H1 (cell line): ENCODE results near the gene OR1S2. TPM values are rescaled to one million over a fixed set of nuclear protein-coding genes. Genes with fewer than 3 reads are reported as not detected.

Experiments used
- CTCF ChIA-PET: fragments of 300-600 bp; sonication (Branson Sonifier 250); formaldehyde crosslinking; loops from one replicate; lab custom pipeline; 2021; ENCODE audit not compliant: partially characterized antibody; lab: Charles Lee
- POLR2A ChIA-PET: fragments of 300-600 bp; sonication (Branson Sonifier 250); formaldehyde crosslinking; loops from one replicate; lab custom pipeline; 2021; ENCODE audit warnings: inconsistent platforms; ENCODE audit not compliant: partially characterized antibody; lab: Charles Lee
- DNase-seq, 2 experiments: peaks; one replicate each; pipeline versions ENCODE4 v3.0.0 to v3.0.0-alpha.2; 2010 to 2022; ENCODE audit warnings: low spot score in 2 of 2, low read depth in 1 of 2, mixed read lengths in 1 of 2
- FAIRE-seq: peaks from 2 replicates; lab custom pipeline; 2011; peaks lifted over from hg19 to GRCh38; lab: Jason Lieb, UNC
- H2AFZ ChIP-seq: 2 replicates; pipeline ENCODE4 v1.8.1; 2012; ENCODE audit warnings: low read length, inconsistent platforms
- H2AK5ac ChIP-seq: 2 replicates; pipeline ENCODE4 v1.6.1; 2013; ENCODE audit warnings: low read depth, low read length
- H2BK120ac ChIP-seq: replicated peaks from 2 replicates; pipeline ENCODE3; 2013; ENCODE audit warnings: low read depth, low read length, inconsistent platforms
- H2BK12ac ChIP-seq: 2 replicates; pipeline ENCODE4 v1.6.1; 2013; ENCODE audit warnings: low read depth, low read length
- H2BK15ac ChIP-seq: 2 replicates; pipeline ENCODE4 v1.6.1; 2013; ENCODE audit warnings: low read length
- H2BK20ac ChIP-seq: 2 replicates; pipeline ENCODE4 v1.6.1; 2013; ENCODE audit warnings: low read length
- H2BK5ac ChIP-seq: 2 replicates; pipeline ENCODE4 v1.6.1; 2013; ENCODE audit warnings: low read depth, low read length
- H3K14ac ChIP-seq: 2 replicates; pipeline ENCODE4 v1.6.1; 2013; ENCODE audit warnings: inconsistent platforms; ENCODE audit not compliant: insufficient read length
- H3K18ac ChIP-seq: 2 replicates; pipeline ENCODE4 v1.6.1; 2013; ENCODE audit warnings: low read length; ENCODE audit errors: extremely low read depth
- H3K23ac ChIP-seq: 2 replicates; pipeline ENCODE4 v1.6.1; 2013; ENCODE audit warnings: inconsistent platforms; ENCODE audit not compliant: insufficient read length
- H3K23me2 ChIP-seq: 2 replicates; pipeline ENCODE4 v1.6.1; 2013; ENCODE audit warnings: low read depth, low read length
- H3K27ac ChIP-seq: 2 replicates; pipeline ENCODE4 v1.6.1; 2011; ENCODE audit warnings: low read depth, low read length, inconsistent platforms
- H3K27me3 ChIP-seq, 4 experiments: replicated peaks in 1 of 4; 1 replicate in 1 of 4; 2 replicates in 3 of 4; pipeline versions ENCODE4 v1.6.1 to v1.8.1; 2011 to 2013; ENCODE audit warnings: low read length in 3 of 4, mild to moderate bottlenecking in 3 of 4, inconsistent platforms in 2 of 4, mixed read lengths in 2 of 4, moderate library complexity in 1 of 4; ENCODE audit not compliant: control insufficient read depth in 3 of 4, insufficient read depth in 3 of 4; ENCODE audit errors: extremely low read depth in 1 of 4
- H3K36me3 ChIP-seq, 4 experiments: 2 replicates each; pipeline versions ENCODE4 v1.6.1 to v1.8.1; 2011 to 2013; ENCODE audit warnings: mild to moderate bottlenecking in 4 of 4, low read length in 3 of 4, moderate library complexity in 2 of 4, control low read depth in 1 of 4, inconsistent platforms in 1 of 4; ENCODE audit not compliant: insufficient read depth in 4 of 4, control insufficient read depth in 2 of 4
- H3K4ac ChIP-seq: replicated peaks from 2 replicates; pipeline ENCODE3; 2013; ENCODE audit warnings: low read length, low read depth, mixed read lengths, inconsistent platforms; ENCODE audit not compliant: insufficient read length
- H3K4me1 ChIP-seq, 4 experiments: replicated peaks in 1 of 4; 1 replicate in 1 of 4; 2 replicates in 3 of 4; pipeline versions ENCODE4 v1.6.1 to v1.8.1; 2011 to 2013; ENCODE audit warnings: low read length in 3 of 4, inconsistent platforms in 2 of 4, mixed read lengths in 1 of 4; ENCODE audit not compliant: insufficient read depth in 4 of 4, control insufficient read depth in 3 of 4
- H3K4me2 ChIP-seq, 2 experiments: 2 replicates each; pipeline versions ENCODE4 v1.6.1 to v1.8.1; 2011 to 2013; ENCODE audit warnings: low read depth in 2 of 2, low read length in 2 of 2, control low read depth in 1 of 2, inconsistent platforms in 1 of 2, mild to moderate bottlenecking in 1 of 2; ENCODE audit not compliant: insufficient read depth in 1 of 2
- H3K4me3 ChIP-seq, 4 experiments: fragments of 200-600, 300-600 bp in 1 of 4; sonication (generic), shearing (Covaris generic), sonication (Bioruptor Twin) in 1 of 4; 2 replicates each; pipeline versions ENCODE4 v1.5.1 to v1.8.1; 2011 to 2016; ENCODE audit warnings: low read length in 4 of 4, low read depth in 3 of 4, control low read depth in 2 of 4, inconsistent platforms in 2 of 4, mild to moderate bottlenecking in 2 of 4, mixed read lengths in 1 of 4, moderate library complexity in 1 of 4; ENCODE audit not compliant: insufficient read depth in 2 of 4; ENCODE audit errors: extremely low read depth in 1 of 4
- H3K56ac ChIP-seq: replicated peaks from 2 replicates; pipeline ENCODE3; 2013; ENCODE audit warnings: low read depth, mild to moderate bottlenecking, mixed read lengths, low read length, inconsistent platforms; ENCODE audit not compliant: insufficient read length
- H3K79me1 ChIP-seq: 2 replicates; pipeline ENCODE4 v1.6.1; 2013; ENCODE audit warnings: low read depth, low read length, control low read depth
- H3K79me2 ChIP-seq, 2 experiments: 2 replicates each; pipeline versions ENCODE4 v1.6.1 to v1.8.1; 2012 to 2013; ENCODE audit warnings: low read length in 2 of 2, mild to moderate bottlenecking in 2 of 2, inconsistent platforms in 1 of 2; ENCODE audit not compliant: insufficient read depth in 2 of 2, control insufficient read depth in 1 of 2
- H3K9ac ChIP-seq, 4 experiments: replicated peaks in 1 of 4; 1 replicate in 1 of 4; 2 replicates in 3 of 4; pipeline versions ENCODE4 v1.6.1 to v1.8.1; 2011 to 2013; ENCODE audit warnings: low read depth in 3 of 4, low read length in 3 of 4, control low read depth in 2 of 4, mild to moderate bottlenecking in 2 of 4, moderate library complexity in 2 of 4, inconsistent platforms in 1 of 4; ENCODE audit errors: extremely low read depth in 1 of 4
- H3K9me3 ChIP-seq, 2 experiments: 2 replicates each; pipeline versions ENCODE4 v1.6.1 to v1.8.1; 2012 to 2013; ENCODE audit warnings: mild to moderate bottlenecking in 2 of 2, moderate library complexity in 2 of 2, control low read depth in 1 of 2, inconsistent platforms in 1 of 2, low read depth in 1 of 2, low read length in 1 of 2, mixed read lengths in 1 of 2; ENCODE audit not compliant: insufficient read depth in 2 of 2
- H4K20me1 ChIP-seq, 2 experiments: replicated peaks in 1 of 2; 2 replicates each; pipeline versions ENCODE3 to v1.8.1; 2011 to 2013; ENCODE audit warnings: inconsistent platforms in 2 of 2, low read length in 2 of 2, mild to moderate bottlenecking in 1 of 2; ENCODE audit not compliant: insufficient read depth in 2 of 2, control insufficient read depth in 1 of 2
- H4K5ac ChIP-seq: 2 replicates; pipeline ENCODE4 v1.6.1; 2013; ENCODE audit warnings: low read length, low read depth, mixed read lengths, inconsistent platforms; ENCODE audit not compliant: insufficient read length
- H4K8ac ChIP-seq: 2 replicates; pipeline ENCODE4 v1.8.0; 2013; ENCODE audit warnings: mild to moderate bottlenecking, moderate library complexity, low read length, inconsistent platforms; ENCODE audit not compliant: insufficient read depth; ENCODE audit errors: extremely low read depth
- H4K91ac ChIP-seq: replicated peaks from 2 replicates; pipeline ENCODE3; 2013; ENCODE audit warnings: low read length, mixed read lengths, inconsistent platforms; ENCODE audit not compliant: insufficient read length
- GTF2F1 ChIP-seq: IDR thresholded peaks from 2 replicates; pipeline ENCODE4 v1.6.1; 2012; ENCODE audit warnings: low read depth, low read length, improper control_type of control experiment, borderline replicate concordance
- HDAC2 ChIP-seq, 2 experiments: fragments of 300-600 bp in 1 of 2; sonication (generic) in 1 of 2; IDR thresholded peaks; 2 replicates each; pipeline ENCODE4 v1.6.1; 2011 to 2012; ENCODE audit warnings: low read depth in 2 of 2, low read length in 2 of 2, mild to moderate bottlenecking in 2 of 2, moderate library complexity in 2 of 2, borderline replicate concordance in 1 of 2, inconsistent platforms in 1 of 2
- KDM1A ChIP-seq: fragments of 200-600, 300-600 bp; sonication (generic); IDR thresholded peaks from 2 replicates; pipeline ENCODE4 v1.7.1; 2016; ENCODE audit warnings: mild to moderate bottlenecking, low read length, borderline replicate concordance
- RAD21 ChIP-seq, 2 experiments: IDR thresholded peaks in 1 of 2; conservative IDR thresholded peaks in 1 of 2; 2 replicates each; pipeline ENCODE4 v1.6.1; 2011; ENCODE audit warnings: low read depth in 2 of 2, low read length in 2 of 2, improper control_type of control experiment in 1 of 2, inconsistent platforms in 1 of 2, mild to moderate bottlenecking in 1 of 2, moderate library complexity in 1 of 2
- RXRA ChIP-seq: IDR thresholded peaks from 2 replicates; pipeline ENCODE4 v1.6.1; 2011; ENCODE audit warnings: low read depth, mild to moderate bottlenecking, low read length, moderate library complexity; ENCODE audit not compliant: insufficient read depth
- SRF ChIP-seq: IDR thresholded peaks from 2 replicates; pipeline ENCODE4 v1.6.1; 2011; ENCODE audit warnings: mild to moderate bottlenecking, low read depth, low read length, moderate library complexity
- TAF1 ChIP-seq: IDR thresholded peaks from 2 replicates; pipeline ENCODE4 v1.6.1; 2011; ENCODE audit warnings: mild to moderate bottlenecking, low read depth, low read length
- WGBS, 2 experiments: shearing (Covaris generic) in 1 of 2; methylation state at CpG; one replicate each; pipeline versions ENCODE4 v1.1.6 to v1.1.7; 2013 to 2015; ENCODE audit warnings: low lambda C conversion rate in 2 of 2, mixed read lengths in 2 of 2, inconsistent platforms in 1 of 2, low coverage in 1 of 2, missing lambda C conversion rate in 1 of 2; ENCODE audit not compliant: insufficient replicate concordance in 2 of 2, insufficient coverage in 1 of 2, insufficient read length in 1 of 2; ENCODE audit errors: extremely low coverage in 1 of 2, missing lambda C conversion rate in 1 of 2; 5-methylcytosine and 5-hydroxymethylcytosine counted together
- polyA plus RNA-seq, 7 experiments: library from polyadenylated mRNA; depleted of rRNA in 3 of 7; stranded (reverse) in 5 of 7; unstranded in 2 of 7; fragments of >200 nt in 5 of 7; fragments of 200-250 nt in 2 of 7; gene quantifications; 1 replicate in 5 of 7; 2 replicates in 1 of 7; 4 replicates in 1 of 7; pipeline versions ENCODE4 v1.2.1 to v1.2.3, GENCODE V29; 2011 to 2013; ENCODE audit warnings: missing spikeins in 2 of 7, mixed read lengths in 2 of 7
- total RNA-seq: library from RNA; stranded (reverse); fragmentation: NEBNext Ultra II Directional; extraction: Animal tissue kit (Norgen Biotek cat#: 25700); gene quantifications from 2 replicates; pipeline ENCODE4 v1.2.1, GENCODE V29; 2021
- TF ChIP-seq, protein P1 (sequence below): IDR thresholded peaks from 2 replicates; pipeline ENCODE4 v1.6.1; 2012; ENCODE audit warnings: low read length, inconsistent platforms

The OR1S2 gene
- total and polyA plus RNA-seq, 2 of the 8 experiments (the other 6 are each of a cell fraction or from before 2014, with no cell fraction given) = not detected

DNA sequence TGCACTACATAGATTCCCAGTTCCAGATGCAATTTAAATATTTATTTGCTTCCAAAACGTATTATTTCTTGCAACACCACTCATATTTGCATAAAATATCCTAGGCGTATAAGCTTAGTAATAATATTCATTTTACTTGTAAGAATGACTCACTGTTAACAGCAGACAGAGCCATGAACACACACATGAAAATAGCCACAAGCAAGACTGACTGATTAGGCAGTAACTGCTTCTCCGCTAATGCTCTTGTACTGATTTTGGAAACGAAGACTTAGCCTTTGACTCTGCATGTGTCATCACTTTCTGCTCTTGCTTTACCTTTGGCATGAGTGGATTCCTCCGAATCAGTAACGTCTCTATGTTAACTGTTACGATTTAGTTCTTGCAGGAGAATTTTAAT, 18.8 kb upstream of the OR1S2 start:
- FAIRE-seq (no peak), DNase-seq (no peak)
- Histone ChIP-seq H3K36me3 (no peaks in the 10 kb centered on the region), H3K9me3 (peaks cover 10 to 26% of the 10 kb centered on the region in 2 experiments; a peak in 2 of 4 replicates), H3K27ac (no peak overlapping the region), H4K91ac (no peak overlapping the region), H2BK20ac (no peak overlapping the region), H3K4me1 (no peaks in the 10 kb centered on the region), H3K56ac (no peak overlapping the region), H3K9ac (no peak overlapping the region), H2AFZ (no peak overlapping the region), H3K79me2 (no peaks in the 10 kb centered on the region), H2AK5ac (no peak overlapping the region), H3K14ac (no peak overlapping the region), H3K4me3 (no peak overlapping the region), H3K18ac (no peak overlapping the region), H3K4ac (no peak overlapping the region), H3K23me2 (no peaks in the 10 kb centered on the region), H3K79me1 (no peaks in the 10 kb centered on the region), H2BK12ac (no peak overlapping the region), H4K20me1 (no peaks in the 10 kb centered on the region), H2BK5ac (no peak overlapping the region), H4K8ac (no peak overlapping the region), H2BK15ac (no peak overlapping the region), H4K5ac (no peak overlapping the region), H3K4me2 (no peak overlapping the region), H2BK120ac (no peak overlapping the region), H3K27me3 (no peaks in the 10 kb centered on the region), H3K23ac (no peak overlapping the region)
- WGBS, 2 experiments = 77% methylated on average over 7 of the region's 7 CpGs; no CpG with 5 or more reads in 1 of the 2 experiments
- ChIA-PET CTCF (no interaction called here), POLR2A (no interaction called here)
- no peak for TF ChIP-seq KDM1A
- TF ChIP-seq HDAC2 (IDR thresholded peaks at IDR 0.05; ENCODE audit: borderline replicate concordance in 1 of 2, low read depth in 2 of 2, low read length in 2 of 2) = no peak
- TF ChIP-seq SRF = no peak
- TF ChIP-seq TAF1 = no peak
- TF ChIP-seq RXRA = no peak
- no peak for TF ChIP-seq GTF2F1
- TF ChIP-seq RAD21 (IDR thresholded peaks at IDR 0.05 in 1 of 2, conservative IDR thresholded peaks at IDR 0.05 in 1 of 2; ENCODE audit: low read depth in 2 of 2, low read length in 2 of 2) = no peak
- TF ChIP-seq, protein P1, sequence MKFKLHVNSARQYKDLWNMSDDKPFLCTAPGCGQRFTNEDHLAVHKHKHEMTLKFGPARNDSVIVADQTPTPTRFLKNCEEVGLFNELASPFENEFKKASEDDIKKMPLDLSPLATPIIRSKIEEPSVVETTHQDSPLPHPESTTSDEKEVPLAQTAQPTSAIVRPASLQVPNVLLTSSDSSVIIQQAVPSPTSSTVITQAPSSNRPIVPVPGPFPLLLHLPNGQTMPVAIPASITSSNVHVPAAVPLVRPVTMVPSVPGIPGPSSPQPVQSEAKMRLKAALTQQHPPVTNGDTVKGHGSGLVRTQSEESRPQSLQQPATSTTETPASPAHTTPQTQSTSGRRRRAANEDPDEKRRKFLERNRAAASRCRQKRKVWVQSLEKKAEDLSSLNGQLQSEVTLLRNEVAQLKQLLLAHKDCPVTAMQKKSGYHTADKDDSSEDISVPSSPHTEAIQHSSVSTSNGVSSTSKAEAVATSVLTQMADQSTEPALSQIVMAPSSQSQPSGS = no peak
